Measurements from ENCODE around the gene SLC25A10. TPM values are rescaled to one million over a fixed set of nuclear protein-coding genes. Genes with fewer than 3 reads are reported as not detected.

Gene SLC25A10
- total and polyA plus RNA-seq, 10 of the 15 experiments (the other 5 are each of a cell fraction or from before 2014, with no cell fraction given), result 0.11 to 72.7 (median 22.3) TPM

DNA sequence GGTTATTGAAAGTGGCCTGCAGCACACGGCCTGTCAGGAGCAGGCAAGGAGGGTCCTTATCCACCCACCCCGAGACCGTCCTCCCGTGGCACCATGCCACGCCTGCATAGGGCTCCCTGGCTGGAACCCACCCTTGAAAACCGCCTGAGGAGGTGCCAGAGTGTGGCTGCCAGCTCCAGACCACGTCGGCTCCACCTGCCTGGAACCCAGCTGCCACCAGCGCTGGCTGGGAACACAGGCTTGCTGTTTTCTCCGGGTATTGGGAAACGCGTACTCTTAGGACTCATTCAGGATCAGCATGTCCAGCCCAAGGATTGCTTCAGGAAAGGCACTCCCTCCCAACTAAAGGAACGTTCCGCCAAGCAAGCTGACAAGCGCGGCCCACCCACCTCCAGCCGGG is 35.2 kb upstream of the SLC25A10 start:
- ChIA-PET POLR2A (interaction anchor here (0.7 kb wide), 1 partner anchor 8 kb away, joined by 3 read pairs; no protein-coding TSS in a partner anchor), RAD21 (ENCODE audit: unreplicated experiment) (no interaction called here), SMC1A (ENCODE audit: uncharacterized antibody, unreplicated experiment) (no interaction called here), CTCF (interaction anchor here (1.4 to 1.6 kb wide), 2 partner anchors 26 to 35 kb away, joined by 4 to 6 read pairs; partner anchors contain the start of genes MRPL12 and SLC25A10)
- BruUV-seq (replicated peaks), result no TSS peak
- intact Hi-C loops (cut with micrococcal nuclease; ENCODE audit: unreplicated experiment), result no loop called here
- Histone ChIP-seq H3K27ac (ENCODE audit: control insufficient read depth, insufficient read depth) (no peak overlapping the region), H3K4me2 (ENCODE audit: control insufficient read depth, insufficient read depth) (no peak overlapping the region), H2AFZ (ENCODE audit: control insufficient read depth, low read depth, low read length) (no peak overlapping the region), H3K27me3 (replicated peaks in 1 of 2; ENCODE audit: control insufficient read depth in 2 of 2, insufficient read depth in 2 of 2, low read length in 1 of 2) (no peaks in the 10 kb centered on the region), H3K9me3 (replicated peaks; ENCODE audit: control insufficient read depth, insufficient read depth, low read length) (no peaks in the 10 kb centered on the region), H4K20me1 (ENCODE audit: control insufficient read depth, insufficient read depth) (no peaks in the 10 kb centered on the region), H3K79me2 (ENCODE audit: control insufficient read depth, insufficient read depth, low read length) (no peaks in the 10 kb centered on the region; the same call in 1 of the 2 replicates), H3K4me1 (ENCODE audit: control insufficient read depth, insufficient read depth, low read length) (no peaks in the 10 kb centered on the region), H3K36me3 (ENCODE audit: control insufficient read depth in 2 of 2, insufficient read depth in 2 of 2, low read length in 1 of 2) (peaks cover 0 to 16% of the 10 kb centered on the region in 2 experiments; a peak in 3 of 4 replicates), H3K4me3 (no peak overlapping the region), H3K9ac (ENCODE audit: control insufficient read depth, insufficient read depth, low read length) (no peak overlapping the region)
- FAIRE-seq (no peak), DNase-seq (ENCODE audit: low read depth, low spot score) (no peak), ATAC-seq (no peak)
- 81% methylated on average over 16 of the region's 17 CpGs for WGBS (ENCODE audit: insufficient coverage, insufficient replicate concordance, low lambda C conversion rate, missing lambda C conversion rate)
- TF ChIP-seq MTA3 (IDR thresholded peaks at IDR 0.05; ENCODE audit: borderline replicate concordance, low read length) (no peak), POLR2A (IDR thresholded peaks at IDR 0.05; ENCODE audit: low read depth, low read length) (peak; percentile 37; the same call in 1 of the 2 replicates)
- in situ Hi-C loops (cut with MboI), result no loop called here

DNA sequence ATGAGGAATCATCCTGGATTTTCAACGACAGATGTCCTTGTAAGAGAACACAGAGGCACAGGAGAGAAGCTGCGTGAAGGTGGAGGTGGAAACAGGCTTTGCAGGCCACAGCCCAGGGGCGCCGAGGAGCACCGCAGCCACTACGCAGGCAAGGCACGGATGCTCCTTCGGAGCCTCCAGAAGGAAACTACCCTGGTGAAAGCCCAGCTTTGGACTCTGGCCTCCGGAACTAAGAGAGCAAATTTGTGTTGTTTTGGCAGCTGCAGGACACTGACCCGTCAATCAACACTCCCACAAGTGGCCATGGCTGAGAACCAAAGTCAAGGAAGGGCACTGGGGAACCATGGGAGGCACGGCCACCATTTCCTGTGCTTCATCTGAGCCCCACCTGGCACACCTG is 31.9 kb upstream of the SLC25A10 start:
- ATAC-seq (no peak), FAIRE-seq (no peak), DNase-seq (ENCODE audit: low read depth, low spot score) (no peak)
- Histone ChIP-seq H3K79me2 (ENCODE audit: control insufficient read depth, insufficient read depth, low read length) (peaks cover 27% of the 10 kb centered on the region), H3K9ac (ENCODE audit: control insufficient read depth, insufficient read depth, low read length) (no peak overlapping the region), H2AFZ (ENCODE audit: control insufficient read depth, low read depth, low read length) (no peak overlapping the region), H3K27me3 (replicated peaks in 1 of 2; ENCODE audit: control insufficient read depth in 2 of 2, insufficient read depth in 2 of 2, low read length in 1 of 2) (no peaks in the 10 kb centered on the region), H3K4me3 (no peak overlapping the region), H3K27ac (ENCODE audit: control insufficient read depth, insufficient read depth) (no peak overlapping the region), H3K4me1 (ENCODE audit: control insufficient read depth, insufficient read depth, low read length) (peaks cover 7% of the 10 kb centered on the region), H4K20me1 (ENCODE audit: control insufficient read depth, insufficient read depth) (peaks cover 5% of the 10 kb centered on the region; the same call in 1 of the 2 replicates), H3K4me2 (ENCODE audit: control insufficient read depth, insufficient read depth) (no peak overlapping the region), H3K9me3 (replicated peaks; ENCODE audit: control insufficient read depth, insufficient read depth, low read length) (no peaks in the 10 kb centered on the region), H3K36me3 (ENCODE audit: control insufficient read depth in 2 of 2, insufficient read depth in 2 of 2, low read length in 1 of 2) (peaks cover 0 to 2% of the 10 kb centered on the region in 2 experiments; a peak in 2 of 4 replicates)
- ChIA-PET CTCF (no interaction called here), SMC1A (ENCODE audit: uncharacterized antibody, unreplicated experiment) (no interaction called here), RAD21 (ENCODE audit: unreplicated experiment) (no interaction called here), POLR2A (no interaction called here)
- 87% methylated on average over 11 of the region's 11 CpGs for WGBS (ENCODE audit: insufficient coverage, insufficient replicate concordance, low lambda C conversion rate, missing lambda C conversion rate)
- TF ChIP-seq, protein P1, sequence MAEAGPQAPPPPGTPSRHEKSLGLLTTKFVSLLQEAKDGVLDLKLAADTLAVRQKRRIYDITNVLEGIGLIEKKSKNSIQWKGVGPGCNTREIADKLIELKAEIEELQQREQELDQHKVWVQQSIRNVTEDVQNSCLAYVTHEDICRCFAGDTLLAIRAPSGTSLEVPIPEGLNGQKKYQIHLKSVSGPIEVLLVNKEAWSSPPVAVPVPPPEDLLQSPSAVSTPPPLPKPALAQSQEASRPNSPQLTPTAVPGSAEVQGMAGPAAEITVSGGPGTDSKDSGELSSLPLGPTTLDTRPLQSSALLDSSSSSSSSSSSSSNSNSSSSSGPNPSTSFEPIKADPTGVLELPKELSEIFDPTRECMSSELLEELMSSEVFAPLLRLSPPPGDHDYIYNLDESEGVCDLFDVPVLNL (IDR thresholded peaks at IDR 0.05; ENCODE audit: low read depth, low read length), result no peak
- no peak for TF ChIP-seq GATAD2B (conservative IDR thresholded peaks at IDR 0.05; ENCODE audit: low read depth)
- TF ChIP-seq, protein P2, sequence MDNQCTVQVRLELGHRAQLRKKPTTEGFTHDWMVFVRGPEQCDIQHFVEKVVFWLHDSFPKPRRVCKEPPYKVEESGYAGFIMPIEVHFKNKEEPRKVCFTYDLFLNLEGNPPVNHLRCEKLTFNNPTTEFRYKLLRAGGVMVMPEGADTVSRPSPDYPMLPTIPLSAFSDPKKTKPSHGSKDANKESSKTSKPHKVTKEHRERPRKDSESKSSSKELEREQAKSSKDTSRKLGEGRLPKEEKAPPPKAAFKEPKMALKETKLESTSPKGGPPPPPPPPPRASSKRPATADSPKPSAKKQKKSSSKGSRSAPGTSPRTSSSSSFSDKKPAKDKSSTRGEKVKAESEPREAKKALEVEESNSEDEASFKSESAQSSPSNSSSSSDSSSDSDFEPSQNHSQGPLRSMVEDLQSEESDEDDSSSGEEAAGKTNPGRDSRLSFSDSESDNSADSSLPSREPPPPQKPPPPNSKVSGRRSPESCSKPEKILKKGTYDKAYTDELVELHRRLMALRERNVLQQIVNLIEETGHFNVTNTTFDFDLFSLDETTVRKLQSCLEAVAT (IDR thresholded peaks at IDR 0.05), result no peak
- no peak for TF ChIP-seq ESRRA (IDR thresholded peaks at IDR 0.05; ENCODE audit: low read length)
- no peak for TF ChIP-seq IRF4 (IDR thresholded peaks at IDR 0.05; ENCODE audit: low read depth, low read length)
- TF ChIP-seq EP300 (IDR thresholded peaks at IDR 0.05; ENCODE audit: borderline replicate concordance in 1 of 2, control insufficient read depth in 1 of 2, low read depth in 2 of 2, low read length in 2 of 2), result no peak
- TF ChIP-seq GABPA (IDR thresholded peaks at IDR 0.05; ENCODE audit: low read depth), result no peak
- TF ChIP-seq LARP7 (IDR thresholded peaks at IDR 0.05), result no peak
- in situ Hi-C loops (cut with MboI), result no loop called here
- intact Hi-C loops (cut with micrococcal nuclease; ENCODE audit: unreplicated experiment), result no loop called here
- BruUV-seq (replicated peaks), result no TSS peak

All from GM12878 (cell line).